Activated gamma-delta T cell treated with anti-CD3 and anti-CD28 coated beads, Interleukin-2, amount 50 U/mL, for 16 hours (primary cell): ENCODE measurements around the gene PALLD.

Experiments used
- DNase-seq: peaks from one replicate; pipeline ENCODE4 v3.0.0-alpha.2; 2020; ENCODE audit warnings: low read depth

Gene PALLD

DNA sequence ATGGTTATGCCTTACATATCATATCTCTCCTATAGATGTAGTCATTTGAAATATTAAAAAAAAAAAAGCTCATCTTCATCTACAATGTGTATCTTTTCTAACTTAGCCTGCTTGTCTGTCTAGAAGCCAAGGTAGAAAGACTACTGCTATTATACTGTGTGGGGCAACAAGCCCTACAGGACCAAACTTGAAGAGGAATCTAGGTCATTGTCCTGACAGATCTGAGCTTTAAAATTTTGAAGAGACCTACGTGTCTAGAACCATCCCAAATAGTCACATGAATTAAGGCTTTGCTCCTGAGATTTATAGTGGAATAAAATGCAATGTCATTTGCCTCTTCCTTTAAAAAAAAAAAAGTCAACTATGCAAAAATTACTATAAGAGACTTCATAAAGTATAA is 95.8 kb downstream of the PALLD start:
- no peak for DNase-seq

DNA sequence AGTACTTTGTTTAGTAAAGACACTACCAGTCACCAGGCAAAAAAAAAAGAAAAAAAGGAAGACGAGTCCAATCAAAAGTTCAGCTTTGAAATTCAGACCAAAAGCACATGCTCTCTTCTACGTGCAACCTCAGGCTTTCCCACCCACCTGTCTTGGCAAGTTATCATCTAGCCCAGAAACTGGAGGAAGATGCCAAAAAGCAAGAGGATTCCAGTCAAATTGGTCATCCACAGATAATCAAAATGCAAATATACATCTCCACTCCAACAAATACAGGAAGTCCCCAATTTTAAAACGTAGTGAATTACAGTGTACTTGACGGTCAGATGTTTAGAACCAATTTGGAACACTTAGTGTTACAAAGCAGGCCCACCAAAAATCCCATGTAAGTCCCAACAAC is 96.5 kb downstream of the PALLD start:
- no peak for DNase-seq

DNA sequence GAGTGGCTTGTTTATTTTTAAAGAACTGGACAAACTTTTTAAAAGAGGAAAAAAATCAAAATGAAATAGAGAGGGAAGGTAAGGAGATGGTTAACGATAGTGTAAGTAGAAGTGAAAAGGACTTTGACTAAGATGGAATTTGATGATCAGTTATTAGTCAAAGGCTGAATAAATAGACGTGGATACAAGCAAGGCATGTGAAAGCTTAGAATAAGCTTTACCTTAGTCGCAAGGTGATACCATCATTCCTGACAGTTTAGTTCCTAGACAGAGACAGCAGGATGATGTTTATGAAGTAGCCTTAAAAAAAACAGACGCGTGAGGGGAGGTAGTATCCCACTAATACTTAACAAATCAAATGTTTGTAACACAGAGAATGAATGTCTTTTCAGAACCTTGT is 97.3 kb downstream of the PALLD start:
- no peak for DNase-seq

DNA sequence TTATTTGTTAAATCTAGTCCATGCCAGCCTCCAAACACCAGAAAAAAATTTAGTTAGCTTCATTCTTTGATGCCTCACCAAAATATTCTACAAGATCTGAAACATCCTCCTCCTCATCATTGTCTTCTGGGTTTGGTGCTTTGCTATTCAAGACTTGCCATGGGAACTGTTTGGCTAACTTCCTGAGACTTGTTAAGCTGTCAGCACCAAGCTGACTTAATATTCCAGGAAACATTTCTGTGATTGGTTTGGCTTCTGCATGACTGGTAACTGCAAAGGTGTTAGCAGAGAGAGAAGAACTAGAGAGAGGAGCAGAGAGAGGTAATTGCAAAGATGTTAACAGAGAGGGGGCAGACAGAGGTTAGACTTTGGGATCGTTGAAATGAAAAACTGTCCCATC is 101.3 kb downstream of the PALLD start:
- DNase-seq = no peak

DNA sequence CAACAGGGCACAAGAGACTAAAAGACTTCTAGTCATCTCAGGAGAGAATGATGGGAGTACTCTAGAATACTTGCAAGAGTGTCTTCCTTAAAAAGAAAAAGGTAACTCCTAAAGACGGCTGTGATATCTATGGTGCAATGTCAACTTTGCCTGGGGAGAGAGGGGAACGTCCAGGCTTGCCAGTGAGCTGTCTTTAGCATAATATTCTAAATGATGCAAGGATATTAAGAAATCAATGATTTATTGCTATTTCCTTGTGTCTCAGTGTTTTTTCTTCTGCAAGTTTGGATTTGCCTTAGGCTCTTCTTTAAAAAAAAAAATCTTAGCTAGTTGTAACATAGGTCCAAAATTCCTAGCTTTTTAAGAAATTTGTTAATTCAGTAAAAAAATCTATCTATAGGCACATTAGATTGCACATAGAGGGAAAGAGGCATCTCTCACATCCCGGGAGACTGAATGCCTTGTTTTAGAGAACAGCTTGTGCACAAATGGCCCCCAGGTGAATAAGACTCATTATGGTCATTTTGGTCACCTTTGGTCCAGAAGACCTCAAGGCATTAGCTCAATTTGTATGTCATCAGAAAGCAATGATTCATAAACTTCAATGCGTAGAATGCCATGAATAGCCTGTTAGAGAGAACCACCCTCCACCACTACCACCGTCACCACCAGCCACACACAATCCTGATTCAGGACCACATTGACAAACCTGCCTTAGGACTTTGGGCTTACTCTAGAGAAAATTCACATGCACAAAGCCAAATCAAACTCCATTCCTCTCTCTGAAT is 104.1 kb downstream of the PALLD start:
- no peak for DNase-seq

DNA sequence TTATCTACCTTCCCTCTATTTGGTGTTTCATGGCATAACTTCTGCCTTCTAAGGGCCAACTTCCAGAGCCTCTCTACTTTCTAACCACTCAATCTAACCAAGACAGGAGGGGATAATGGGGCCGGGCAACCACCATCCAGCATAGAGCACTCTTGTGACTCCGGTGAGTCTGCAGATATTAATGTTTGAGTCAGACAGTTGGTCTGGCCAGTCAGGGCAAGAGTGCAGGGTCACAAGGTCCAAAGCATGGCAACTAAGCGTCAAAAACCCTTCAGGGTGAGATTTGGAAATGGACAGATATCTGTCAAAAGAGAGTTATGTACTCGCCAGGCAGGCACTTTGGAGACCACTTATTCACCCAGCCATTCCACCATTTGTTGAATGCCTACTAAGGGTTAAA is 105.0 kb downstream of the PALLD start:
- no peak for DNase-seq

DNA sequence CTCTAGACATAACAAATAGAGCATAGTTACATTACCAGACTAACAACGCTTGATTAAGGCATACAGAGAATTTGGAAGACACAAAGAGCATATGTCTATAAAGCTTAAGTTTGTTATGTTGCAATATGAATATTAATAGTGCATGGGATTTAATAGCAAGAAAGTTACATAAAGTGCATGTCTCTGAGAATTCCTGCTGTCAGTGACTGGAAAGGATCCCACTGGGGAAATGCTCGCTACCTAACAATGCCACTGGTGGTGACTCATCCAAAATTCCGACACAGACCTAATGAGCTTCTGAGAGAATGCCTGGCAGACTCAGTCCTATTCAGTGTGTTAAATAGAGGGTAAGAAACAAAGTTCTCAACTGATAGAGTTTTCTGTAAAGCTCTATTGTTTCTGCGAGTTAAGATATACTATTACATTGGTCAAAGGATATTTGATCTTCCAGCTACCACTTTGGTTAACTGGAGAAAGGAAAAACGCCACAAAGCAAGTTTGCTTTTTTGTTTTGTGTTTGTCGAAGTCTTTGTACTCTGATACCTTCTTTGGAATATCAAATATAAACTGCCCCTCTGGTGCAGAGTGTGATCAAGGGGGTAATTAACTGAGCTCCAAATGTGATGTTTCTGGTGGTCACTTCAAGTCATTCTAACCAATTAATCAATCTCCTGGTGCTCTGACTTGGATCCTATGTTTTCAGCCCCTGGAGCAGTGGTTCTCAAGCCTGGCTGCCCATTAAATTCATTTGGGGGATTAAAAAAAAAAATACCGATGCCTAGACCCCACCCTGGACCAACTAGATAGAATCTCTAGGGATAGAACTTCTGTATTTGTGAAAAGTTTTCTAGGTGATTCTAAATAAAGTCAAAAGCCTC is 107.9 kb downstream of the PALLD start:
- no peak for DNase-seq

DNA sequence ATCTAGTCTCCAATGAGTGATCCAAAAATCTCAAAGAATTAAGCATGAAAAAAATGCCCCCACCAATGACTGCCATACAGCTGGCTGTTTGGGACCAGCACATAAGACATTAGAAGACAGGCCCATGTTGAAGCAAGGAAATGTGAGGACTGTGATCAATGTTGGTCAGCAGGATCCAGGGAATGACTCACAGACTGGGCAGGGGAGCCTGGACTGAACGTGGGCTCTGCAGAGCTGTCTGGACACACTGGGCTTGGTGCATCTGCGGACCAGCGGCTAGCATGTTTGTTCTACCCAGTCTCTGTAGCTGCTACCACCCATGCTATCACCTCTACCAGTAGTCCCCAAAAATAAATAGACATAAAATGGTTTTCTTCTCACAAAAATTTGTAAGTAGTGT is 108.6 kb downstream of the PALLD start:
- no peak for DNase-seq

DNA sequence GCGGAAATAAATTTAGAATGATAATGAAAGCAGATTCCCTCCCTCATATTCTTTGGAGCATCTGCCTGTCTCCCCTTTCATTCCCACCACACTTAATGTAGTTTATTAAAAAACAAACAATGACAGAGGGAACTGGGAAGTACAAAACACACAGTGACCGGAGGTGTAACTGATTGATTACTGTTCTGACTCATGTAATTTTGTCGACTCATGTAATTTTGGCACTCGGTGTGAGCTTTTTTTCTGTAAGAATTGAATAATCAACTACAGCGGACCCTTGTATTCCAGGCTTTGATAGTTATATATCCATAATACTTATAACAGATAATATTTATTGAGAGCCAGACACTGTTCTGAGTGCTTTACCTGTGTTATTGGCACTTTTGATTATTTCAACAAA is 110.4 kb downstream of the PALLD start:
- no peak for DNase-seq

DNA sequence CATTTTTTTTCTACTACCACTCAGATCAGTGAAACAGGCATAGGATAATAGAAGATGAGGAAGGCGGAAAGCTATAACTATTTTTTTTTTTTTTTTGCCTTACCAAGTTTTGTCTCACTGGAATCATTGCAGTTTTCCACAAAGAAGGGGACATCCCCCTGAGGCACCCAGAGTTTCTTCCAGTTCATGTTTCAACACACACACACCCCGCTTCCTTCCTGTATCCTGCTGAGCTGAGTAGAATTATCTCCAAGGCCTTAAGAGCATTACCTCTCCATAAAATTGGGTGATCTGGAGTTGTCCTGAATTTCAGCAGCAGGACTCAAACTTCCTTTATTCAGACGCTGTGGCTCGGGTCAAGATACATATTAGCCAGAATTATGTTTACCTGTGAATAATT is 111.9 kb downstream of the PALLD start:
- DNase-seq = no peak

DNA sequence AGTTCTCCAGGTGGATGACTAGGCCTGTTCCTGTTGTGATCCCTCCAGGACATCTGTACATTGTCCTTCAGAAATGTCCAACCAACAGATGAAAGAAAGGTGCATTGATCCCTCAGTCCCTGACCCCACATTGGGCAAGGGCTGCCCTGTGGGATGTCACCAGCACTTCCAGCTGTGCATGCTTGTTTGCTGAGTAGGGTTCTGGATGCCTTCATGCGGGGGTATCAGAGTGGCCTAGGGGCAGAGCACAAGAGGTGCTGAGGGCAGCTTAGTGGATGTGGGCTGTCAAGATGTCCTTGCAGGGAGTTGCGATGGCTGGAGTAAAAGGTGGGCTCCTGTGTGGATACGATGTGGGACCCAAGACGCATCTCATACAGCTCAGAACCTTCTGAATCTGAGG is 112.5 kb downstream of the PALLD start:
- no peak for DNase-seq

DNA sequence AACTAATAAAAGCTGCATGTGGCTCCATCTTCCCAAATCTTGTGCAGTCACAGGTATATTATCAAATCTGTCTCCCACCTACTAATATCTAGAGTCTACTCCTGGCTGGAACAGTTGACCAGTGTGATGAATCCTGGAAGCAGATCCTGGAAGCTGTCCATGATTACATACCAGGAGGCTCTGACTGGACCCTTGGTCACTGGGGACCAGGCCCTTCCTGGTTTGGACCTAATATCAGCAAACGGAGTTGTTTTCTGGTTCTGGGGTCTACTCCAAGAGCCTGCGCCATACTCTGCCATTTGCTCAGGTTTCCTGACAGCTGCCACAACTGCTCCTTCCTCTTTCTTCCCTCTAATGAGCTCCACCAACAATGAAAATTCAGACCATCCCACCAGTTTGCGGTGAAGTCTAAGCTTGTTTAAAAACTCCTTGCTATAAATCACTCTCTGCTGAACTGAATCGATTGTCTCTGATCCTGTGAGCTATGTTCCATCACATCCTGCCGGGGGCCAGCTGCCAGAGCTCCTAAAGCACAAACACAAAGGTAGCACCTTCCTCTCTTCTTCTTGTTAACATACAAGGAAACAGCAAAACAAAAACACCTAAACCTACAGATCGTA is 114.2 kb downstream of the PALLD start:
- DNase-seq = no peak

DNA sequence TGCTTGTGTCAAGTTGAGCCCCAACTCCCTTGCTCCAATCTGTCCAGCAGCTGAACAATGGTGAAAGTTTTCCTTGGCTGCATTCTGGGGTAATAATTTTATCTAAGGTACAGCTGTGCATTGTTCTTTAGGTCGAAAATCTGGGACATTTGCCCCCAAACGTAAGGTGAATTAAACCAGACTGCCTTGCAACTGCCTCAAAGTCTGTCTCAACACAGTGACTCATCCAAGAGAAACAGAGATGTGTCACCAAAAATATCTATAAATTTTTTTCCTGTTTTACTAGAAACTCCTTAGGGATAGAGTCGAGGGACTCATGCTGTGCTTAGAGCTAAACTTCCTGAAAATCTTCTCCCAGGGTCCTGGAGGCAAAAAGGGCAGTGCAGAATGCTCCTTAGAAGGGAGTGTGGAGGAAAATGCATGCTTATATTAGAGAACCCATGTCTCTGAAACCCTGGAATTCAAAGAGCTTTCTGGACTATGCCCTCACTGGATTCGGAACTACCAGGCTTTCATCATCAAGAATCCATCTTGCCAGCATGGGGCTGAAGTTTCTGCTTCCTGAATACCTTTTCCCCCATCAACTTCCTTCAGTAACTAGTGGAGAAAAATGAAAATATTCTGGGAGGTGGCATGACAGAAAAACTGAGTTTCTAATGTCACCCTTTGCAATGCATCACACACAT is 115.7 kb downstream of the PALLD start:
- no peak for DNase-seq

DNA sequence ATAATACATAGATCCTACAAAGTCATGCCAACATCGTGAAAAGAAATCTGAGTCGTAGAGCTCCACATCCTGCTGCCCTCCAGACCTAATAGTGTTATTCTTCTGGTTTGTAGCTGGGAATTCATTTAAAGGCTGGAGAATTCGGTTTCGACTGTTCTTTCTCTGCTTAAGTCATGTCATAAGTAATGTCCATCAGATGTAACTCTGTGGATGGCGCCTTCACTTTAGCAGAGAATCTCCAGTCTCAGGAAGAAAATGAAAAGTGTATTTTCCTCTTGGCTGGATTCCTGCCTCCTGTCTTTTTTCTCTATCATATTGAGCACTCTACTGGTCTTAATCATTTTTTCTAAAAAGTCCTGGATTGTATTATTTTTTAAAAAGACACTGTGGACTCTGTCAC is 117.0 kb downstream of the PALLD start:
- no peak for DNase-seq

DNA sequence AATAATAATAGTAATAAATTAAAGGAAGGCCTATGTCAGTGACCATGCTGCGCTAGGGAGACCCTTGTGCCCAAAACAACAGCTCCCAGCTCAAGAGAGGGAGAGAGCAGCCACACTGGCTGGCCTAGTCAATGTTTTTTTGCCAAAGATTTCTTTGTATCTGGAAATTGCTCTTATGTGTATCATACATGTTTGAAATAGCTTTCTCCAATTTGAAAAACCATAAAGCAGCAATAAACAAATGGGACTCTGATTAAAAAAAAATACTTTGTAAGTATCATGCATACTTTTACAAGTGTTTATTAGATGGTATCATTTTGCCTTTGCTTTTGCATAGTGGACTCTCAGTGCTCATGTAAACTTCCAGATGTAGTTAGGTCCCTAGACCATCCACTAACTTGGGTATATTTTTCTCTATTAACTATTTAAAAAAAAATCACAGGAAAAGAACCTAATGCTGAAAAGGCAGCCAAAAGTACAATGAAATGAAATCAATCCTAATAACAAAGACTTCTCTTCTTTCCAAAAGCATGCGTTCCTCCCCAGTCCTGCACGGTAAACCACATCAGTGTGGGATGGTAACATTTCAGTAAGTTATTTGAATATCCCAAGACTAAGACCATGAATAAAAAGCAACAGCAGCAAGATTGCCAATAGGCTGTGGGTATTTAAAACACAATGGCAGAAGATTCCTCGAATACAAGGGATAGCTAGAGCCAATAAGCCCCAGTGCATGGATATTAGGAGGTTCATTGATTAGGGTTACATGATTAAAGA is 117.6 kb downstream of the PALLD start:
- no peak for DNase-seq

DNA sequence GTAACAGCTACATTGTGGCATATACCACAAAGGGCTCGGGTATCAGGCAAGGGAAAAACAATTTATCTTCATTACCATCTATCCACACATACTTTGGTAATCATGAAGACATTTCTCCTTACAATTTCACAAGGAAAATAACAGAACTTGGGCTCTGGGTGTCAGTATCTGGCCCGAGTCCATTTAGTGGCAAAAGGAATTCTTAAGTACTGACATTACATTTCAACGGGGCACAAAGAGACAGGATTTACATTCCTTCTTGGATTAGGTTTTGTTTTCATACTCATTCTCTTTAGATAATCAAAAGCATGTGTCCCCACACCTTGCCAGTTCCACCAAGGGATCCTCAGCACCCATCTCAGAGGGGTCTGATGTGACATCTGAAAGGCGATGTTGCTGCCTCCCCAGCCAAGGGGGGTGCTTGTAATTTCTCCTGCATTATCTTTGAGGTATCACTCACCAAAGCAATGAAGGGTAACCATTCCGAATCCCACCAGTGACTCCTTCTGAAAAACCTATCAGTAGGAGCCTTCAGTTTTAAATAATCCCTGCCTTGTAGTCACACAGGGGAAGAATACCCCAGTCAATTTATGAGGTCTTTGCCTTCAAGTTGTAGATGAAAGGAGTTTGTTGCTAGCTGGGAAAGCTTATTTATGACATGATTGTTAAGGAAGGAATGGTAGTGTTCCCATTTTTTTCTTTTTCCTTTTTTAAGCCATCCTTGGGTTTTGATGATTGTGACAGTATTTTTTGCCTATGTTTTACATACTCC is 118.6 kb downstream of the PALLD start:
- DNase-seq = no peak

DNA sequence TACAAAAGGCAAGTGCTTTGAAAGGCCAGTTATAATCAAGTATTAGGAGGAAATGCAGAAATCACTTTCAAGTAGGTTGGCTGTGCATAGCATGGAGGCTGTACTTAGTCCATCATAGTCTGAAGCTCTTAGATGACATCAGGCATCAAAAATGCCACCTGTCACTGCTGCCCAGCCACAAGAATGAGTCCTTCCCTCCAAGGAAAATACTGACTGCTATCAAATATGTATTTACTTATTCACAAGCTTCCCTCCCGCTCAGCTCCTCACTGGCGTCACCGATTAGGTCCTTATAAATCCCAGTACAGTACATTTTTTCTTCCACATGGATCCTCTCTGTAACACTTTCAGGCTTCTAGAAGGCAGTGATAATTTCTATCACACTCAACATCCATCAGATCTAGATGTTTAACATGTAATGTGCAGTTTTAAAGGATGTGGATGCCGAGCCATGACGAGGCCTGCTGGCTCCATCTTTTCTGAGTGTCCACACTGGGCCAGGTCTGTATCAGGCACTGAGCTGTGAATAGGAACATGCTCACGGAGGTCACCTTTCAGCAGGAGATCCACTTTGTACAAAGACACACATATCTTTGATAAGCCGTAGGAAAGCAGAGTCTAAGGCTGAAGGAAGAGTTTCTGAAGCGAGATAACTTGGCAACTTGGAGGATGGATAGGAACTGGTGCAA is 121.9 kb downstream of the PALLD start:
- DNase-seq = no peak

DNA sequence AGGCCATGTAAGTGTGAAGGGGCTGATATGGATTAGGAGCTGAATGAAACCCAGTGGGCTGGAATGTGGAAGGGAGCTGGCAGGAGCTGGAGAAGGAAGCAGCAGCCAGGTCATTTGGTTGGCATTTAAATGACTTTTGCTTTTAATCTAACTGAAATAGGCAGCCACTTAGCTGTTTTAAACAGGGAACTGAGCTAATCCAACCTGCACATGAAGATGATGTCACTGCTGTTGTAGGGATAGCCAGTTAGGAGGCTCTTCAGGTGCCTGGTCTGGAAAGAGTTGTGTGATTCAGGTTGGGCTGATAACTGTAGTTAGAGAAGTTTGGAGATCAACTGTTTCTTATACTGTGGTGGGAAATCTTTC is 122.4 kb downstream of the PALLD start:
- no peak for DNase-seq

DNA sequence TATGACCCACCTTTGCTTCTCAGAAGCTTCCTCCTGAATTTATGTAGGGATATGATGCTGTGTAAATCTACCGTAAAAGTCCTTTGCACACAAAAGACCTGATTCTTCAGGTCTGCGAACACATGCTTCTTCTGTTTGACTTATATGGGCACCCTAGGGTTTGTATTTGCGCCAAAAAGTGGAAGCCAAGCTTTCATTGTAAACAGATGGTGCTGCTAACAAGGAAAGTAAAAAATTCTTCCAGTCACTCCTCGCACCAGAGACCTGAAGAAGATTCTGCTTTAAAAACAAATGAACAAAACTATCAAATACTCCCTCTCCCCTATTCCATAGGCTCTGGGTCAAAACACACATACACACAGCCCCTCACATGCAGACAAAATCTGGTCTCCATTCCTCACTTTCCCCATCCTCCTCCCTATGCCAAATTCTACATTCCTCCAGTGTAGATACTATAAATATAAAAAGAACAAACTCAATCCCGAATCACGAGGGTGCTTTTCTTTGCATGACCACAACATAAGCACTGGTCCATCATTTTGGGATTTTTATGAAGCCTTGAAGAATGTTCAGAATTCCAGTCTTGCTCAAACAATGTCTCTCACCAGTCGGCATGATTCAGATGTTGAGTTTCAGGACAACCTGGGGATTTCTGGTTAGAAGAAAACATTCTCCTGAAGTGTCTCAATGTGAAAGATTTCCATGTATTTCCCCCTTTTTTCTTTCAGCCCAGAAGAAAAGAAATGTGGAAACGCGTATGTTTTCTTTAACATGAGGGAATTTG is 125.1 kb downstream of the PALLD start:
- no peak for DNase-seq

DNA sequence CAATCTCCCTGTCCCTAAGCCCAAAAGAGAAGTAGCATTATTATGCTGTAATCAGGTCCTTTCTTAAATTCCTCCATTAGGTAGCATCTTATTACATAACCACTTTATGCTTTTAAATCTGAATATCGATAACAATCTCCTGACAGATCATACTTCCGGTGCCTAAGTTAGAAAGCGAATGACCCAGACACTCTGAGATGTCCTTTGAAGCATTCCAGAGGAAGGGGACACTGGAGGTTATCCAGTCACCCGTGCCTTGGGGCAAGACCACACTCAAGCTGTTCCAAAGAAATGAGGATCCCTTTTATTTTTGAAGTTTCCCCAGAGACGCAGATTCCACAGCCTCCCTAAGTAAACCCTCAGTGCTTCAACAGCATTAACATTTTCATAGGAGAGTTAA is 125.7 kb downstream of the PALLD start:
- no peak for DNase-seq
